ENCODE data around the gene CD93.

DNA sequence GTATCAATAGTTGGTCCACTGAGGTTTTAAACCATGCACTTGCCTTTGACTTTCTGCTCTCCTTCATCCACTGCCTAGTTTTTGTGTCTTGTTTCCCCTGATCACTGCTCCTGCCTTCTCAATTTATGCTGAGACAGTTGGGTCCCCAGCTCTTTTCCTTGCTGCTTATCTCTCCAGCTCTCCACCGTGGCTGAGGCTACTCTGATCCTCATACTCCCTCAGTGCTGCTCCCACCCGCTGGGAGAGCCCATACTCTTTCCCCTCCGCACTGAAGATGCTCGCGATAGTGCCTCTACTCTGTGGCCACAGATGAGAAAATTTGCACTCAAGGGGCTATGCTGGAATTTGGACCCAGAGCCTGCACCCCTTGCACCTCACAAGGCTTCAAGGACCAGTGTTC lies 33.2 kb downstream of the CD93 start:
- TF ChIP-seq GATA2 (IDR thresholded peaks at IDR 0.05; ENCODE audit: low read depth, low read length) = no peak
- TF ChIP-seq GATA3 (IDR thresholded peaks at IDR 0.05; ENCODE audit: low read depth, low read length) = no peak

All from SH-SY5Y (cell line).